ENCODE measurements around the gene NEK1. TPM values are rescaled to one million over a fixed set of nuclear protein-coding genes. Genes with fewer than 3 reads are reported as not detected.
"Not testable (repeated sequence)": the region's sequence is repeated elsewhere in the genome, so short reads cannot be mapped to it uniquely, and the experiment has no call there.

NEK1 gene
- total and polyA plus RNA-seq, 2 experiments from 2014 or later = 9.3 to 19.5 TPM

DNA sequence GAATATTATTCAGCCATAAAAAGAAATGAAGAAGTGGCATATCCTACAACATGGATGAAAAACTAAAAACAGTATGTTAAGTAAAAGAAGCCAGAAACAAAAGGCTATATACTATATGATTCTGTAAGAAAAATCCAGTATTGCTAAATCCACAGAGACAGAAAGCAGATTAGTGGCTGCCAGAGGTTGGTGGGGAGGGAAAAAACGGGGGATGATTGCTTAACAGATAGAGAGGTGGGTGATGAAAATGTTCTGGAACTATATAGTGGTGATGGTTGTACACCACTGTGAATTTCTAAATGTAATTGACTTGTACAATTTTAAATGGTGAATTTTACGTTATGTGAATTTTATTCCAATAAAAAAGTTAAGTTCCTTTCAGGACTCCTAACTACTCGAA lies 184.0 kb downstream of the NEK1 start (continued):
- no peak for TF ChIP-seq ZNF462 (CRISPR knock-in tag; IDR thresholded peaks at IDR 0.05)
- TF ChIP-seq NANOG (IDR thresholded peaks at IDR 0.05; ENCODE audit: borderline replicate concordance) = no peak
- TF ChIP-seq ZNF331 (CRISPR knock-in tag; IDR thresholded peaks at IDR 0.05; ENCODE audit: low read depth) = no peak
- TF ChIP-seq CREB1 (CRISPR knock-in tag; IDR thresholded peaks at IDR 0.05; ENCODE audit: low read depth) = no peak
- TF ChIP-seq POLR2AphosphoS5 (IDR thresholded peaks at IDR 0.05; ENCODE audit: low read depth) = no peak

DNA sequence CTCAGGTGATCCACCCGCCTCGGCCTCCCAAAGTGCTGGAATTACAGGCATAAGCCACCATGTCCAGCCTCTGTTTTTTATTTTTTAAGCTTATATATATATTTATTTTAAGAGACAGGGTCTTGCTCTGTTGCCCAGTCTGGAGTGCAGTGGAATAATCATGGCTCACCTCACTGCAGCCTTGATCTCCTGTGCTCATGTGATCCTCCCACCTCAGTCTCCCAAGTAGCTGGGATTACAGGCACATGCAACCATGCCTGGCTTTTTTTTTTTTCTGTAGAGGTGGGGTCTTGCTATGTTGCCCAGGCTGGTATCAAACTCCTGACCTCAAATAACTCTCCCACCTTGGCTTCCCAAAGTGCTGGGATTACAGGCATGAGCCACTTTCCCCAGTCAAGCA lies 184.7 kb downstream of the NEK1 start:
- not testable (repeated sequence) for H3K4me2 ChIP-seq; H3F3A ChIP-seq (replicated peaks; ENCODE audit: low read depth); H4K20me1 ChIP-seq (replicated peaks; ENCODE audit: insufficient read depth); H3K9me2 ChIP-seq (ENCODE audit: insufficient read depth); H3K36me3 ChIP-seq (ENCODE audit: insufficient read depth); H3K4me3 ChIP-seq; DNase-seq (ENCODE audit: low spot score); H3K36me3 Mint-ChIP-seq (ENCODE audit: low read depth); H3K4me1 Mint-ChIP-seq; H3K9me3 Mint-ChIP-seq; H3K4me3 Mint-ChIP-seq; H2AFZ ChIP-seq; ATAC-seq; H3K27ac ChIP-seq (ENCODE audit: low read depth); H3K27me3 Mint-ChIP-seq (ENCODE audit: insufficient read depth, low read depth, poor library complexity); H3K79me2 ChIP-seq (replicated peaks; ENCODE audit: insufficient read depth); H3K27me3 ChIP-seq (ENCODE audit: insufficient read depth); H3K4me1 ChIP-seq (ENCODE audit: insufficient read depth); H3K27ac Mint-ChIP-seq

GRCh38 chr4:169420291-169420690 lies 192.1 kb downstream of the NEK1 start:
- Mint-ChIP-seq H3K27ac (no peak overlapping the region), H3K4me1 (peaks cover 12% of the 10 kb centered on the region; the same call in 2 of the 3 replicates), H3K36me3 (ENCODE audit: low read depth) (no peaks in the 10 kb centered on the region), H3K9me3 (no peaks in the 10 kb centered on the region), H3K27me3 (ENCODE audit: insufficient read depth, low read depth, poor library complexity) (no peaks in the 10 kb centered on the region), H3K4me3 (no peak overlapping the region)
- Histone ChIP-seq H3K27ac (ENCODE audit: low read depth) (no peak overlapping the region), H3K4me1 (ENCODE audit: insufficient read depth) (no peaks in the 10 kb centered on the region), H3F3A (replicated peaks; ENCODE audit: low read depth) (no peaks in the 10 kb centered on the region), H3K36me3 (ENCODE audit: insufficient read depth) (no peaks in the 10 kb centered on the region), H3K79me2 (replicated peaks; ENCODE audit: insufficient read depth) (no peaks in the 10 kb centered on the region), H3K4me2 (no peak overlapping the region), H2AFZ (no peak overlapping the region), H3K9me2 (ENCODE audit: insufficient read depth) (no peaks in the 10 kb centered on the region), H3K4me3 (no peak overlapping the region), H4K20me1 (replicated peaks; ENCODE audit: insufficient read depth) (no peaks in the 10 kb centered on the region), H3K27me3 (ENCODE audit: insufficient read depth) (no peaks in the 10 kb centered on the region)
- no peak for ATAC-seq
- DNase-seq (ENCODE audit: low spot score) = no peak
- TF ChIP-seq ZNF462 (CRISPR knock-in tag; IDR thresholded peaks at IDR 0.05) = no peak
- TF ChIP-seq ZNF331 (CRISPR knock-in tag; IDR thresholded peaks at IDR 0.05; ENCODE audit: low read depth) = no peak
